Activated CD8-positive, alpha-beta memory T cell treated with anti-CD3 and anti-CD28 coated beads, Interleukin-2, amount 10 ng/mL, durations not matched to agents 7 days and 5 days (primary cell): ENCODE results near the gene PRSS22. TPM values are rescaled to one million over a fixed set of nuclear protein-coding genes. Genes with fewer than 3 reads are reported as not detected.

Experiments used
- ATAC-seq: fragments of 150-1000 bp; cut with Tn5 transposase; one replicate; pipeline ENCODE4 v1.10.0; 2021; ENCODE audit warnings: moderate library complexity
- CTCF ChIA-PET: fragments of 350-600 bp; sonication (Branson Sonifier 250); formaldehyde crosslinking; loops from one replicate; lab custom pipeline; 2021; ENCODE audit warnings: antibody characterized with exemption; lab: Charles Lee
- DNase-seq: peaks from one replicate; pipeline ENCODE4 v3.0.0-alpha.2; 2020
- H3K27ac Mint-ChIP-seq: one replicate; pipeline ENCODE4 v1.8.0; 2021; ENCODE audit warnings: mild to moderate bottlenecking, mixed read lengths
- H3K27me3 Mint-ChIP-seq: one replicate; pipeline ENCODE4 v1.8.0; 2021; ENCODE audit warnings: mixed read lengths
- H3K36me3 Mint-ChIP-seq: one replicate; pipeline ENCODE4 v1.8.0; 2021; ENCODE audit warnings: mild to moderate bottlenecking, mixed read lengths
- H3K4me1 Mint-ChIP-seq: one replicate; pipeline ENCODE4 v1.8.0; 2021; ENCODE audit warnings: mixed read lengths
- H3K4me3 Mint-ChIP-seq: one replicate; pipeline ENCODE4 v1.8.0; 2021; ENCODE audit warnings: mild to moderate bottlenecking, moderate library complexity, mixed read lengths
- H3K9me3 Mint-ChIP-seq: one replicate; pipeline ENCODE4 v1.8.0; 2022; ENCODE audit warnings: low read depth, mixed read lengths
- total RNA-seq, 2 experiments: library from RNA; stranded (reverse); gene quantifications; one replicate each; pipeline ENCODE4 v1.2.3, GENCODE V29; 2021

PRSS22 gene
- total RNA-seq, 2 experiments from 2014 or later, result not detected

DNA sequence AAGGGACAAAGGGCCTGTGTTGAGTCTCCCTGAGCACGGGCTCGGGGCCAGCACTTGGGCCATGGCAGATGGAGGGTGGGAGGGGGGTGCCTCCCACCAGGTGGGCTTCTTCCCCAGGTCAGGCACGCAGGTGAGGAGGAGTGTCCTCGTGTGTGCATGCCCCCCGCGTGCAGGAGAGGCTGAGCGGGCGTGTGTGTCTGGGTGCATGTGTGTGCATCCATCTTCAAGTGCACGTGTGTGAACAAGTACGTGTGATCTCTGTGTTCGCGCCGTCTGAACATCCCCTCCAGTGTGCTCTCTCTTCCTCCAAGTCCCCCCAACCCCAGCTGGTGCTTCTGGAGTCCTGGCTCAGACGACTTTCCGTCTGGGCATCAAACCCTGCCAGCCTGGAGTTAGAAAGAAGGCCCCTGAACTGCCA, 30.6 kb downstream of the PRSS22 start:
- peaks cover 2% of the 10 kb centered on the region for H3K4me1 Mint-ChIP-seq
- ATAC-seq, result no peak
- CTCF ChIA-PET, result interaction anchor here (0.6 kb wide), 1 partner anchor 291 kb away, joined by 5 read pairs; no protein-coding TSS in a partner anchor
- no peak overlapping the region for H3K4me3 Mint-ChIP-seq
- H3K27ac Mint-ChIP-seq, result no peak overlapping the region
- DNase-seq, result no peak
- H3K36me3 Mint-ChIP-seq, result no peaks in the 10 kb centered on the region
- H3K9me3 Mint-ChIP-seq, result no peaks in the 10 kb centered on the region
- no peaks in the 10 kb centered on the region for H3K27me3 Mint-ChIP-seq

DNA sequence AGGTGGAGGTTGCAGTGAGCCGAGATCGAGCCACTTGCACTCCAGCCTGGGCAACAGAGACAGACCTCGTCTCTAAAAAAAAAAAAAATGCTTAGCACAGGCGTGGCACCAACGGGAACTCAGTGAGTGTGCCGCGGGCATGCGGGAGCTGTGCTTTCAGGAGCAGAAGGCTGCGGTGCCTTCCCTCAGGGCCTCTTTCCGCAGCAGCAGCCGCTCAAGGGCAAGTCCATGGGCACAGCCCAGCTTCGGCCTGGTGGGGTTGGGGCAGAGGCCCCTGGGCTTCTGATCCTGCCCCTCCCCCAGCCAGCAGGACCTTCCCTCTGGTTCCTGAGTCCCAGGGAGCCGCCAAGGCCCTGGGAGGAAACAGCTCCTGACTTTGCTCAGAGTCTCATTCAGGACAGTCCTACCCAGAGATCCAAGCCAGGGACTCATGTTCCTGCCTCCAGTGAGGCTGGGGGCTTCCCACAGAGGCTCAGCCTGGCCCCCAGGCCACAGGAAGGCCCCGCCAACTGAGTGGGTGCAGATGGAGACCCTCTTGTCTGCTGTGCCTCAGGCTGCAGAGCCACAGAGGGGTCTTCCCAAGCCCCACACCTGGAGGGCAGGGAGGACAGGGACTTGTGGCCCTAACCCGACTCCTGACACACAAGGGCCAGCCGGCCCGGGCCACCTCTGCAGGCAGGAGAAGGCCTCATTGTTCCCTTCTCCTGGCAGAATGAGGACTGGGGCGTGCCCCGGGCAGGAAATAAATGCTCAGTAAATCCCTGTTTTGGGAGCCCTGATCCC, 31.2 kb downstream of the PRSS22 start:
- ATAC-seq, result no peak
- H3K27ac Mint-ChIP-seq, result no peak overlapping the region
- no peaks in the 10 kb centered on the region for H3K9me3 Mint-ChIP-seq
- H3K4me3 Mint-ChIP-seq, result no peak overlapping the region
- H3K27me3 Mint-ChIP-seq, result peaks cover 3% of the 10 kb centered on the region
- CTCF ChIA-PET, result interaction anchor here (0.6 to 1.1 kb wide), 2 partner anchors 41 to 291 kb away, joined by 3 to 5 read pairs; no protein-coding TSS in a partner anchor
- H3K36me3 Mint-ChIP-seq, result no peaks in the 10 kb centered on the region
- peaks cover 2% of the 10 kb centered on the region for H3K4me1 Mint-ChIP-seq
- no peak for DNase-seq

DNA sequence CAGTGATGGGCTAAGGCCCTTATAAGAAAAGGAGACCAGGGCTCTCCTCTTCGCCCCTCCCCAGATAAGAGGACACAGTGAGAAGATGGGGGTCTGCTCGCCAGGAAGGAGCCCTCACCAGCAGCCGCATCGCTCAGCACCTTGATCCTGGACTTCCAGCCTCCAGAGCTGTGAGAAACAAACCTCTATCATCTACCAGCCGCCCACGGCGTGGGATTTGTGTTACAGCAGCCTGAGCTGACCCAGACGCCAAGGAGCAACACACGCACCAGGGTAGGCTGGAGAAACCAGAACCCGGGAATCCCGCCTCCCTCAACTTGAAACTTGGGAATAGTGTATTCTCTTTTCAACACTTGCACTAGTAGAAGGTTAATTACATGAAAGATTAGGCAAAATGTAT, 32.1 kb downstream of the PRSS22 start:
- DNase-seq (no peak), ATAC-seq (no peak)
- Mint-ChIP-seq H3K9me3 (no peaks in the 10 kb centered on the region), H3K36me3 (no peaks in the 10 kb centered on the region), H3K27me3 (peaks cover 3% of the 10 kb centered on the region), H3K4me1 (peaks cover 2% of the 10 kb centered on the region), H3K27ac (no peak overlapping the region), H3K4me3 (no peak overlapping the region)
- CTCF ChIA-PET, result interaction anchor here (1.1 kb wide), 1 partner anchor 42 kb away, joined by 3 read pairs; no protein-coding TSS in a partner anchor

DNA sequence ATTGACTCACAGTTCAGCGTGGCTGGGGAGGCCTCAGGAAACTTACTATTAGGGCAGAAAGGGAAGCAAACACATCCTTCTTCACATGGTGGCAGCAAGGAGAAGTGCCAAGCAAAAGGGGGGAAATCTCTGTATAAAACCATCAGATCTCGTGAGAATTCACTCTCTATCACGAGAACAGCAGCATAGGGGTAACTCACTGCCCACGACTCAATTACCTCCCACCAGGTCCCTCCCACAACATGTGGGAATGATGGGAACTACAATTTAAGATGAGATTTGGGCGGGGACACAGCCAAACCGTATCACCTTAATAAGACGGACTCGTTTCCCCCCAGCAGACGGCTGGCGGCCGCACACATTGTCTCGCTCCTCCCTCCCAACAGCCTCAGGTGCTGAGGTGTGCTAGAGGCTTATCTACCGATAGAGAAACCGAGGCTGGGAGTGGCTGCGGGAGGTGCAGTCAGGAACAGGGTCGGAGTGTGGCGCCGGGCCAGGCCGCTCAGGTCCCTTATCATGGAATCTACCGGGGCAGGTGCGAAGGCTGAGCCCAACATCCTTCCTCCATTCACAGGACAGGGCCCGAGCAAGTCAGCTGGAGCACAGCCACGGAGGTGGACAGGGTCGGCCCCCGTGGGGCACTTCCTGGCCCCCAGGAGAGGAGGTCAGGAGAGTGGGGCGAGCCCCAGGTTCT, 32.8 kb downstream of the PRSS22 start:
- Mint-ChIP-seq H3K27ac (no peak overlapping the region), H3K36me3 (no peaks in the 10 kb centered on the region), H3K27me3 (peaks cover 3% of the 10 kb centered on the region), H3K4me1 (peaks cover 2% of the 10 kb centered on the region), H3K9me3 (no peaks in the 10 kb centered on the region), H3K4me3 (no peak overlapping the region)
- DNase-seq (no peak), ATAC-seq (no peak)
- CTCF ChIA-PET, result no interaction called here

DNA sequence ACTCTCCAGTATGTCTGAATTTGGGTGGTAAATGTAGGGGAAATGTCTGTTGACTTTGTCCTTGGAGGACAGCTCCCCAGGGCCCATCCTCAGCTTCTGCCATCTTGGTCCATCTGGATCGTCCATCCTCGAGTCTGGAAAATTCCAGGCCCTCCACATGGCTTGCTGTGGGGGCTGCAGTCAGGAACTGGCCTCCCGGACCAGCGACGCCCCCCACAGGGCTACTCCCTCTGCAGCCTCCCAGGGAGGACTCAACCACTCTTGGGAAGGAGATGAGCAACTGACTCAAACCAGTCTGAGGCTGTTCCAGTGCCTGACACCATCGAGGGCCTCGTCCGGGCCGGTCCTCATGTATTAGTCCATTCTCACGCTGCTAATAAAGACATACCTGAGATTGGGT, 33.3 kb downstream of the PRSS22 start:
- Mint-ChIP-seq H3K4me3 (no peak overlapping the region), H3K27me3 (peaks cover 3% of the 10 kb centered on the region), H3K4me1 (no peaks in the 10 kb centered on the region), H3K36me3 (no peaks in the 10 kb centered on the region), H3K27ac (no peak overlapping the region), H3K9me3 (no peaks in the 10 kb centered on the region)
- CTCF ChIA-PET, result no interaction called here
- no peak for DNase-seq
- no peak for ATAC-seq

DNA sequence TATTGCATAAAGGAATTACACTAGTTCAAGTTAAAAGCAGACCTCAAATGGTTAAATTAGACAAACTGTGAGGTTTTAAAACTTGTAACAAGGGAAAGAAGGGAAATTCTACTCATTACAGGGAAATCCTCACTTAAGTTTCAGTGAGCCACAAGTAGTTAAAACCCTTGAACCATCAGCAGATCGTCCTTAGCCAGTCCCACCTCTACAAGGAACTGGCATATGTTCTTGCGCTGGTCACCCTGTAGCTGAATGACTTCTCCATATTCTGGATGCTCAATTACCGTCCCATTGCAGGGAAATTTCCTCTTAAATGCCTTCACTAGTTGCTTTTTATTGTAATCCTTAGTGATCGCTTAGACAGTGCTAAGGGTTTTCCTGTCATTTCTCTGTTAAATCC, 35.5 kb downstream of the PRSS22 start:
- Mint-ChIP-seq H3K27ac (no peak overlapping the region), H3K9me3 (no peaks in the 10 kb centered on the region), H3K27me3 (peaks cover 3% of the 10 kb centered on the region), H3K4me1 (no peaks in the 10 kb centered on the region), H3K36me3 (no peaks in the 10 kb centered on the region), H3K4me3 (no peak overlapping the region)
- CTCF ChIA-PET, result interaction anchor here (0.5 to 3.3 kb wide), 2 partner anchors 8 to 17 kb away, joined by 3 to 9 read pairs; no protein-coding TSS in a partner anchor
- ATAC-seq, result no peak
- no peak for DNase-seq

DNA sequence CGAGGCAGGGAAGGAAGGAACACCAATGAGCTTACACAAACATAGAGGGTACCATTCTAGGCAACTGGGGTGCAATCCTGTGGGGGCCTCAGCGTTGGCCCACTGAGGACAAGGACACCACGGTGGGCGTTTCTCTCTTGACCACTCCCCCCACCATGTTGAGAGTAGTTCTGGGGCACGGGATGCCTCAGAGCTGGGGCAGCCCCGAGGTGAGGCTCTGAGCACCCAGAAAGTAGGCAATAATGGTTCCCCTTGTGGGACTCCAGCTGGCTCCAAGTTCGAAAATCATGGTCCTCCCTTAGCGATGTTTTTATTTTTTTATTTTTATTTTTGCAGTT, 35.8 kb downstream of the PRSS22 start:
- Mint-ChIP-seq H3K27ac (no peak overlapping the region), H3K36me3 (no peaks in the 10 kb centered on the region), H3K9me3 (no peaks in the 10 kb centered on the region), H3K4me3 (no peak overlapping the region), H3K27me3 (peaks cover 3% of the 10 kb centered on the region), H3K4me1 (no peaks in the 10 kb centered on the region)
- CTCF ChIA-PET, result interaction anchor here (0.9 to 3.3 kb wide), 2 partner anchors 17 to 46 kb away, joined by 3 to 9 read pairs; no protein-coding TSS in a partner anchor
- DNase-seq, result no peak
- no peak for ATAC-seq

DNA sequence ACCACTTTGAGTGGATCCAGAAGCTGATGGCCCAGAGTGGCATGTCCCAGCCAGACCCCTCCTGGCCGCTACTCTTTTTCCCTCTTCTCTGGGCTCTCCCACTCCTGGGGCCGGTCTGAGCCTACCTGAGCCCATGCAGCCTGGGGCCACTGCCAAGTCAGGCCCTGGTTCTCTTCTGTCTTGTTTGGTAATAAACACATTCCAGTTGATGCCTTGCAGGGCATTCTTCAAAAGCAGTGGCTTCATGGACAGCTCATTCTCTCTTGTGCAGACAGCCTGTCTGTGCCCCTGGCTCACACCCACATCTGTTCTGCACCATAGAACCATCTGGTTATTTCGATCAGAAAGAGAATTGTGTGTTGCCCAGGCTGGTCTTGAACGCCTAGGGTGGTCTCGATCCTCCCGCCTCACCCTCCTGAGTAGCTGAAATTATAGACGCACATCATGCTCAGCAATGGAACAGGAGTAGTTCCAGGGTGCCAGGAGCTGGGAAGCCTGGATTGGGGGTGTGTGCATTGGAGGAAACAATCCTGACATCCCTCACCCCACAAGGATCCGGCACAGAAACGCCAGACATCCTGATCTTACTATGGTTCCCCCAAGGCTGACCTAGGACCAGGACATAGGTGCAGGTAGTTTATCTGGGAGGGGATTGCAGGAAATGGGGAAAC, 36.3 kb downstream of the PRSS22 start:
- Mint-ChIP-seq H3K4me3 (no peak overlapping the region), H3K9me3 (no peaks in the 10 kb centered on the region), H3K4me1 (no peaks in the 10 kb centered on the region), H3K27me3 (peaks cover 3% of the 10 kb centered on the region), H3K36me3 (no peaks in the 10 kb centered on the region), H3K27ac (no peak overlapping the region)
- no peak for DNase-seq
- CTCF ChIA-PET, result interaction anchor here (0.9 to 3.3 kb wide), 2 partner anchors 18 to 47 kb away, joined by 3 to 9 read pairs; no protein-coding TSS in a partner anchor
- ATAC-seq, result no peak

DNA sequence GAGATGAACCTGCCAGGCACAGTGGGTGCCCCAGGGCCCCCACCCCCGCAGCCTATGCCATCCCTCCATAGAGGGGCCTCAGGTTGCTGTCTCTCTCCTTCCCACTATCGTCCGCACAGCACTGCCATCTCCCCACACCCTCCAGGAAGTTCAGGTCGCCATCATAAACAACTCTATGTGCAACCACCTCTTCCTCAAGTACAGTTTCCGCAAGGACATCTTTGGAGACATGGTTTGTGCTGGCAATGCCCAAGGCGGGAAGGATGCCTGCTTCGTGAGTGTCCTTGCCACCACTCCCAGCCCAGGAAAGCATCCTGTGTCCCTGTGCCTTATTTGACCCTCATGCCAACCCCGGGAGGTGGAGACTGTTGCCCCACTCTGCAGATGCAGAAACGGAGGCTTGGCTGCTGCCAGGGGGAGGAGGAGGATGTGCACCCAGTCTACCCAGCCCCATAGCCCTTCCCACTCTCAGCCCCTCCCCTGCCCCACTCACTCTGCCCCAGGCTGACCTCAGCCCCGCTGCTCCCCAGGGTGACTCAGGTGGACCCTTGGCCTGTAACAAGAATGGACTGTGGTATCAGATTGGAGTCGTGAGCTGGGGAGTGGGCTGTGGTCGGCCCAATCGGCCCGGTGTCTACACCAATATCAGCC, 37.0 kb downstream of the PRSS22 start:
- DNase-seq (no peak), ATAC-seq (no peak)
- Mint-ChIP-seq H3K4me3 (no peak overlapping the region), H3K9me3 (no peaks in the 10 kb centered on the region), H3K4me1 (no peaks in the 10 kb centered on the region), H3K36me3 (no peaks in the 10 kb centered on the region), H3K27ac (no peak overlapping the region), H3K27me3 (peaks cover 3% of the 10 kb centered on the region)
- CTCF ChIA-PET, result interaction anchor here (0.9 to 3.3 kb wide), 2 partner anchors 18 to 48 kb away, joined by 3 to 9 read pairs; no protein-coding TSS in a partner anchor

DNA sequence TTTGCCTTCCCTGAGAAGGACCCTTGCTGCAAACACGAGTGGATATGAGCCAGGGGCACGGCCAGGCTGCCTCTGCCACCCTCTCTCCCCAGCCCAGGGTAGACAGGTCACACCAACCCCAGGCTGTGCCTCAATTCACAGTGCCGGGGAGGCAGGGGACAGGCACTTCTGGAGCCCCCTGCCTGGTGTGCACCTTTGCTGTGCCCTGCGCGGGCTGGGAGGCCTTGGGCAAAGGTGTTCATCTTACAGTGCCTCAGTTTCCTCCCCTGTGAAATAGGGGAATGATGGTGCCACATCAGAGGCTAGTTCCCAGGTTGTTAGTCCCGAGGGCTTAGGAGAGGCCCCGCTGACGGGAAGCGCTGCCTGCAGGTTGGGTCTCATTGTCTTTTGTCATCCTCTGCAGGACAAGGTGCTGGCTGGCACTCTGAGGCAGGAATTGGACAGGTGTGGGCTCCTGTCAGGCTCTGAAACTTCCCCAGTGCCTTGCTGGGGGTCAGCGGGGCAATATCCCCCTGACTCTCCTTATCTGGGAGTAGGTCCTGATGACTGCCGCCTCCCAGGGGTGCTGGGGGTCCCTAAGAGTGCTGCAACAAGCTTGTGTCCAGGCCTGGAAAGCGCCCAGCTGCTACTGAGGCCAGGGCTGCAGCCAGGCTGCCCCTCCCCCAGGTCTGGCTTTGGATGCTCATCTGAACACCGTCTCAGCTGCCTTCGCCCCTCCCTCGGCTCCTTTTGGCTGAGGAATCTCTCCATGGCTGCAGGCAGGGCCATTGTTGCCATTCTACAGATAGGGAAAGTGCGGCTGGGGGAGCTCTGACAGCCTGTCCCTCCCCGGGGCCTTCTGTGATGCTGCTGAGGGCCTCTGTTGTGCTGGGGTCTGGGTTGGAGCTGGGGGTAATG, 37.8 kb downstream of the PRSS22 start:
- ATAC-seq, result no peak
- H3K4me3 Mint-ChIP-seq, result no peak overlapping the region
- CTCF ChIA-PET, result interaction anchor here (1.2 kb wide), 1 partner anchor 63 kb away, joined by 3 read pairs; the partner anchor contains the start of gene FLYWCH2
- H3K4me1 Mint-ChIP-seq, result no peaks in the 10 kb centered on the region
- no peak overlapping the region for H3K27ac Mint-ChIP-seq
- H3K36me3 Mint-ChIP-seq, result no peaks in the 10 kb centered on the region
- H3K27me3 Mint-ChIP-seq, result peaks cover 3% of the 10 kb centered on the region
- no peak for DNase-seq
- H3K9me3 Mint-ChIP-seq, result no peaks in the 10 kb centered on the region

DNA sequence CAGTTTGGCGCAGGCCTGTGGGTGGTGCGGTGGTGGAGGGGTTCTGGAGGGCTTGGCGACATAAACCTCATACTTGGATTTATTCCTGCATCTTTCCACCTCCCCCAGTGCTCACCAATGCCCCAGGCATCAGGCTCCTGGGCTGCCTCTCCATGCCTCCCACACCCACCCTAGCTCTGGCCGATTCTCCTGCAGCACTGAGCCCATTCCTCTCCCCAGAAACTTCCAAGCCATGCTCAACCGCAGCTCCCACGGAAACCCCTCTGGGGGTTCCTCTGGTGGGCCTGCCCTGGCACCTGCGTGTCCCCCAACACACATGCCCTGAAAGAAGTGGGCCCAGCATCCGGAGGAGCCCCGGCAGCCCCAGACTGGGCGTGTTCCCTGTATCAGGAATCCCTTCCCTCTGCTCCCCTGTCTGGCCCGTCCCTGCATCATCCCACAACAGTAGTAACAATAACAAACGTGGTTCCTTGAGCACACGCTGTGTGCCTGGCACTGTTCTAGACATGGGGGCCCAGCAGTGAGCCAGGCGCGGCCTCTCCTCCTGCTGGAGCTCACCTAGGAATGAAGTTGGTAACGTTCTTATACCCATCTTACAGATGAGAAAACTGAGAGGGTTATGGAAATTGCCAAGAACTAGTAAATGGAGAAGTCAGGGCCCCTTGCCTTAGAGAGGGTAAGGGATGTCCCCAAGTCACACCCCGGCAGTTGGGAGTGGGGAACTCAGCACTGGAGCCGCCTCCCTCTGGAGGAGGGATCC, 38.6 kb downstream of the PRSS22 start:
- Mint-ChIP-seq H3K27me3 (peaks cover 3% of the 10 kb centered on the region), H3K36me3 (no peaks in the 10 kb centered on the region), H3K4me3 (no peak overlapping the region), H3K9me3 (no peaks in the 10 kb centered on the region), H3K4me1 (no peaks in the 10 kb centered on the region), H3K27ac (no peak overlapping the region)
- ATAC-seq (no peak), DNase-seq (no peak)
- CTCF ChIA-PET, result interaction anchor here (1.2 kb wide), 1 partner anchor 63 kb away, joined by 3 read pairs; the partner anchor contains the start of gene FLYWCH2
